GM12892 (cell line): Measurements from ENCODE around the gene MFAP4. TPM values are rescaled to one million over a fixed set of nuclear protein-coding genes. Genes with fewer than 3 reads are reported as not detected.

Experiments
- DNase-seq: peaks from one replicate; pipeline ENCODE4 v3.0.0; 2011; ENCODE audit not compliant: insufficient read length
- FAIRE-seq: peaks from 2 replicates; lab custom pipeline; 2011; peaks lifted over from hg19 to GRCh38; lab: Jason Lieb, UNC
- POLR2A ChIP-seq: IDR thresholded peaks from 2 replicates; pipeline ENCODE4 v1.6.1; 2011; ENCODE audit warnings: low read depth, low read length, control low read depth
- POLR2AphosphoS5 ChIP-seq: IDR thresholded peaks from 2 replicates; pipeline ENCODE4 v1.6.1; 2011; ENCODE audit warnings: low read depth, low read length, control low read depth
- TAF1 ChIP-seq: IDR thresholded peaks from 2 replicates; pipeline ENCODE4 v1.6.1; 2011; ENCODE audit warnings: low read depth, mild to moderate bottlenecking, control low read depth, low read length, borderline replicate concordance
- polyA plus RNA-seq: library from polyadenylated mRNA; unstranded; fragments of >200 nt; gene quantifications from one replicate; pipeline ENCODE4 v1.2.1, GENCODE V29; 2012; ENCODE audit warnings: missing spikeins, inconsistent platforms; ENCODE audit not compliant: missing spikeins

MFAP4 gene
- polyA plus RNA-seq = not detected

- DNase-seq (no peak), FAIRE-seq (no peak)
- TF ChIP-seq TAF1 (no peak), POLR2A (no peak), POLR2AphosphoS5 (no peak)
These were observed at the start of gene MFAP4 for GRCh38 chr17:19386974-19387920. TSS of gene MFAP4 (minus strand) at chr17:19387190. CDS start at chr17:19387155, 35 bp downstream.

GRCh38 chr17:19433727-19434340 lies 46.8 kb upstream of the MFAP4 start:
- no peak for TF ChIP-seq TAF1
- TF ChIP-seq POLR2A = no peak
- no peak for TF ChIP-seq POLR2AphosphoS5
- DNase-seq (no peak), FAIRE-seq (no peak)

- no peak for TF ChIP-seq TAF1
- no peak for TF ChIP-seq POLR2AphosphoS5
- no peak for TF ChIP-seq POLR2A
These were observed 46.3 kb upstream of the MFAP4 start for GRCh38 chr17:19433255-19433654.

GRCh38 chr17:19431691-19432090 lies 44.7 kb upstream of the MFAP4 start:
- no peak for FAIRE-seq
- no peak for DNase-seq
- TF ChIP-seq TAF1 (no peak), POLR2AphosphoS5 (no peak), POLR2A (no peak)

More at GRCh38 chr17:19433255-19433654, 46.3 kb upstream of the MFAP4 start:
- no peak for FAIRE-seq
- no peak for DNase-seq

- DNase-seq = no peak
- no peak for FAIRE-seq
- TF ChIP-seq POLR2A = no peak
- no peak for TF ChIP-seq TAF1
- TF ChIP-seq POLR2AphosphoS5 = no peak
These were observed 39.6 kb upstream of the MFAP4 start for GRCh38 chr17:19426631-19427030.

- DNase-seq (no peak), FAIRE-seq (no peak)
- TF ChIP-seq TAF1 = no peak
These were observed 38.2 kb upstream of the MFAP4 start for GRCh38 chr17:19424934-19425868.

GRCh38 chr17:19421926-19422325 lies 34.9 kb upstream of the MFAP4 start:
- FAIRE-seq (no peak), DNase-seq (no peak)
- TF ChIP-seq POLR2A (no peak), TAF1 (no peak), POLR2AphosphoS5 (no peak)

GRCh38 chr17:19421219-19421618 lies 34.2 kb upstream of the MFAP4 start:
- no peak for TF ChIP-seq POLR2A
- TF ChIP-seq POLR2AphosphoS5 = no peak
- no peak for TF ChIP-seq TAF1
- DNase-seq (no peak), FAIRE-seq (no peak)

GRCh38 chr17:19418251-19418992 lies 31.4 kb upstream of the MFAP4 start:
- FAIRE-seq (no peak), DNase-seq (no peak)
- TF ChIP-seq TAF1 (no peak), POLR2AphosphoS5 (no peak), POLR2A (no peak)

GRCh38 chr17:19417611-19418010 lies 30.6 kb upstream of the MFAP4 start:
- DNase-seq (no peak), FAIRE-seq (no peak)
- TF ChIP-seq POLR2A (no peak), POLR2AphosphoS5 (no peak), TAF1 (no peak)
